GM12872 (cell line): ENCODE results near the gene PTPRN2.

Source experiments
- CTCF ChIP-seq: IDR thresholded peaks from 3 replicates; pipeline ENCODE4 v1.5.1; 2011; ENCODE audit warnings: low read depth, mild to moderate bottlenecking, low read length, moderate library complexity; ENCODE audit not compliant: insufficient read depth

Gene PTPRN2

GRCh38 chr7:158369866-158370265, 217.8 kb downstream of the PTPRN2 start:
- TF ChIP-seq CTCF, result no peak

DNA sequence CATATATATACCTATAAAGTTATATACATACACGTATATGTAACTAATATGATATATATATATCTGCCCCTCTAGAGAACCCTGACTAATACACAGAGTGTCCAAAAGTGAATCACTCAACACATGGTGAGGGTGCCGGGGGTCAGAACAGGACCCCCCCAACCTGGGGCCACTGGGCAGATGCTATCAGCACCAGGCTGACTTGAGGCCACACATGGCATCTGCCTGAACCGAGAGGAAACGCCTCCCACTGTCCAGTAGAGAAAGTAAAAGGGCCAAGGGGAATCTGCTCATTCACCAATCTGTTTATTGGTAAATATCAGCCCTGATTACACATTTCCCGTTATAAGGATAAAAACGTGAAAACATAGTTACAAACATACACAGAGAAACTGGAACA, 218.3 kb downstream of the PTPRN2 start:
- TF ChIP-seq CTCF, result no peak

- no peak for TF ChIP-seq CTCF
Measured at GRCh38 chr7:158368449-158368848, 219.2 kb downstream of the PTPRN2 start.

- no peak for TF ChIP-seq CTCF
Measured at GRCh38 chr7:158367634-158367982, 220.0 kb downstream of the PTPRN2 start.

- no peak for TF ChIP-seq CTCF
Measured at GRCh38 chr7:158366916-158367633, 220.5 kb downstream of the PTPRN2 start.

- TF ChIP-seq CTCF, result no peak
Measured at GRCh38 chr7:158366346-158366745, 221.3 kb downstream of the PTPRN2 start.

GRCh38 chr7:158365267-158365666, 222.4 kb downstream of the PTPRN2 start:
- TF ChIP-seq CTCF, result no peak
